Prostate gland (tissue), 2 donors: Measurements from ENCODE around the gene RNF144B. TPM values are rescaled to one million over a fixed set of nuclear protein-coding genes. Genes with fewer than 3 reads are reported as not detected.
"Not testable (repeated sequence)": the region's sequence is repeated elsewhere in the genome, so short reads cannot be mapped to it uniquely, and the experiment has no call there.

ENCODE experiments used
- DNase-seq: peaks from one replicate; pipeline ENCODE4 v3.0.0-alpha.2; 2019; ENCODE audit warnings: low spot score
- H3K27ac ChIP-seq, 2 donors: fragments of 200-600 bp; sonication (generic); 2 replicates each; pipeline ENCODE4 v1.5.1; 2017 to 2019
- H3K27me3 ChIP-seq: fragments of 200-600 bp; sonication (generic); replicated peaks from 2 replicates; pipeline ENCODE4 v1.5.1; 2019; ENCODE audit not compliant: insufficient read depth
- H3K36me3 ChIP-seq, 2 donors: fragments of 200-600 bp; sonication (generic); 1 replicate in 1 of 2; 2 replicates in 1 of 2; pipeline versions ENCODE4 v1.5.1 to v1.8.1; 2017 to 2019
- H3K4me1 ChIP-seq: fragments of 200-600 bp; sonication (generic); replicated peaks from 2 replicates; pipeline ENCODE4 v1.5.1; 2019
- H3K4me3 ChIP-seq, 2 donors: fragments of 200-600 bp; sonication (generic); 2 replicates each; pipeline ENCODE4 v1.5.1; 2017 to 2019
- H3K9me3 ChIP-seq: fragments of 200-600 bp; sonication (generic); 2 replicates; pipeline ENCODE4 v1.5.1; 2017
- CTCF ChIP-seq, 4 experiments: fragments of 200-600 bp in 2 of 4; fragments of 450-650 bp in 2 of 4; sonication (generic) in 2 of 4; IDR thresholded peaks; 1 replicate in 3 of 4; 2 replicates in 1 of 4; pipeline ENCODE4 v1.5.1; 2016 to 2019; ENCODE audit warnings: antibody characterized with exemption in 4 of 4, mild to moderate bottlenecking in 2 of 4, moderate library complexity in 2 of 4
- POLR2A ChIP-seq: fragments of 450-650 bp; IDR thresholded peaks from one replicate; pipeline ENCODE4 v1.6.1; 2016; ENCODE audit warnings: antibody characterized with exemption, mild to moderate bottlenecking
- POLR2AphosphoS5 ChIP-seq: sonication (generic); formaldehyde crosslinking; IDR thresholded peaks from one replicate; pipeline ENCODE4 v1.6.1; 2017; ENCODE audit warnings: antibody characterized with exemption
- WGBS: methylation state at CpG from one replicate; pipeline ENCODE4 v1.1.5; 2018; 5-methylcytosine and 5-hydroxymethylcytosine counted together
- intact Hi-C: fragments of 100-400 bp; cut with DNase I; formaldehyde crosslinking; loops from one replicate; pipeline ENCODE4 v1.14.2; 2022
- total RNA-seq, 2 donors: library from RNA; depleted of rRNA; stranded (reverse); fragments of >200 nt; gene quantifications; one replicate each; pipeline ENCODE4 v1.1.0, GENCODE V29; 2016

RNF144B gene
- total RNA-seq, 2 donors from 2014 or later = 25.3 to 50.8 TPM

- Histone ChIP-seq H3K4me1 (no peaks in the 10 kb centered on the region), H3K27me3 (no peaks in the 10 kb centered on the region), H3K27ac (no peak overlapping the region), H3K4me3 (no peak overlapping the region), H3K36me3 (no peaks in the 10 kb centered on the region), H3K9me3 (no peaks in the 10 kb centered on the region)
- TF ChIP-seq POLR2A = no peak
- TF ChIP-seq CTCF (IDR thresholded peaks at IDR 0.05) = no peak
- no peak for TF ChIP-seq POLR2AphosphoS5
- 83% methylated on average over 2 of the region's 2 CpGs for WGBS
- DNase-seq = no peak
- intact Hi-C loops = no loop called here
These were observed 59.6 kb downstream of the RNF144B start for GRCh38 chr6:18446771-18447170.

GRCh38 chr6:18447552-18447951 lies 60.4 kb downstream of the RNF144B start:
- Histone ChIP-seq H3K9me3 (no peaks in the 10 kb centered on the region), H3K4me3 (no peak overlapping the region), H3K36me3 (no peaks in the 10 kb centered on the region), H3K27me3 (no peaks in the 10 kb centered on the region), H3K27ac (no peak overlapping the region), H3K4me1 (no peaks in the 10 kb centered on the region)
- intact Hi-C loops = no loop called here
- DNase-seq = no peak
- TF ChIP-seq CTCF (IDR thresholded peaks at IDR 0.05) (no peak), POLR2A (no peak), POLR2AphosphoS5 (no peak)
- 82% methylated on average over 2 of the region's 2 CpGs for WGBS

GRCh38 chr6:18451756-18452155 lies 64.6 kb downstream of the RNF144B start:
- Histone ChIP-seq H3K27me3 (no peaks in the 10 kb centered on the region), H3K27ac (no peak overlapping the region), H3K9me3 (no peaks in the 10 kb centered on the region), H3K4me3 (no peak overlapping the region), H3K36me3 (no peaks in the 10 kb centered on the region), H3K4me1 (no peaks in the 10 kb centered on the region)
- TF ChIP-seq POLR2A (no peak), POLR2AphosphoS5 (no peak), CTCF (IDR thresholded peaks at IDR 0.05) (no peak)
- 85% methylated on average over 2 of the region's 2 CpGs for WGBS
- DNase-seq = no peak
- intact Hi-C loops = no loop called here

GRCh38 chr6:18454446-18454845 lies 67.3 kb downstream of the RNF144B start:
- H3K36me3 ChIP-seq = no peaks in the 10 kb centered on the region
- WGBS = 69% methylated on average over 4 of the region's 4 CpGs
- intact Hi-C loops = no loop called here
- no peaks in the 10 kb centered on the region for H3K4me1 ChIP-seq
- no peaks in the 10 kb centered on the region for H3K27me3 ChIP-seq
- H3K9me3 ChIP-seq = no peaks in the 10 kb centered on the region
- no peak overlapping the region for H3K27ac ChIP-seq
- no peak for DNase-seq
- TF ChIP-seq POLR2AphosphoS5 = no peak
- H3K4me3 ChIP-seq = no peak overlapping the region

- no peaks in the 10 kb centered on the region for H3K36me3 ChIP-seq
- intact Hi-C loops = no loop called here
- H3K9me3 ChIP-seq = no peaks in the 10 kb centered on the region
- no peak overlapping the region for H3K27ac ChIP-seq
- no peaks in the 10 kb centered on the region for H3K27me3 ChIP-seq
- H3K4me3 ChIP-seq = no peak overlapping the region
- TF ChIP-seq POLR2A (no peak), POLR2AphosphoS5 (no peak), CTCF (IDR thresholded peaks at IDR 0.05) (no peak)
- DNase-seq = no peak
- no peaks in the 10 kb centered on the region for H3K4me1 ChIP-seq
- 55% methylated on average over 10 of the region's 10 CpGs for WGBS
These were observed 70.1 kb downstream of the RNF144B start for GRCh38 chr6:18457065-18457737.

GRCh38 chr6:18458086-18458485 lies 70.9 kb downstream of the RNF144B start:
- H3K27ac ChIP-seq, H3K4me3 ChIP-seq, H3K9me3 ChIP-seq, H3K27me3 ChIP-seq, H3K4me1 ChIP-seq, intact Hi-C loops, DNase-seq, H3K36me3 ChIP-seq: not testable (repeated sequence)
- WGBS = 94% methylated on average over 6 of the region's 6 CpGs
